ENCODE measurements around the gene DLGAP3. TPM values are rescaled to one million over a fixed set of nuclear protein-coding genes. Genes with fewer than 3 reads are reported as not detected.

DLGAP3 gene
- total RNA-seq, 1 donor from 2014 or later, result not detected

DNA sequence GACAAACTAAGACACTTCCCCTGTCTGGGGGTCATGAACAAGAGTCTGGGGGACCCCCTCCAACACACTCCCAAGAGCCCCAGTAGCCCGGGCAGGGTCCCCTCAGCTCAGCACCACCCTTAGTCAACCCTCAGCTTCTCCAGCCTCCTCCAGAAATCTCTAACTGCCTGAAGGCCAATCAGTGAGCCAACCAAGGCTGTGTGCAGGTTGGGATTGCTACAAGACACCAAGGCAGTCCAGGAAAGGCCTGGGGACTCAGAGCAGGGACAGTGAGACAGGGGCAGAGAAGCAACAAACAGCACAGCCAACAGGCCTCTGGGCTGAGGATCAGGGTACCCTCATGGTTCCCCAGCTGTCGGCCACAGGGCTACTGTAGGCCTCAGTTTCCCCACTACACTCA, 83.2 kb downstream of the DLGAP3 start:
- H3K27me3 ChIP-seq, result no peaks in the 10 kb centered on the region
- H3K4me3 ChIP-seq, result no peak overlapping the region
- no peaks in the 10 kb centered on the region for H3K9me3 ChIP-seq
- no peaks in the 10 kb centered on the region for H3K36me3 ChIP-seq
- peaks cover 12% of the 10 kb centered on the region for H3K4me1 ChIP-seq
- TF ChIP-seq POLR2A (IDR thresholded peaks at IDR 0.05) (no peak), POLR2AphosphoS5 (IDR thresholded peaks at IDR 0.05; ENCODE audit: insufficient read depth in 1 of 2, low read depth in 1 of 2) (no peak)
- TF ChIP-seq, protein P1, sequence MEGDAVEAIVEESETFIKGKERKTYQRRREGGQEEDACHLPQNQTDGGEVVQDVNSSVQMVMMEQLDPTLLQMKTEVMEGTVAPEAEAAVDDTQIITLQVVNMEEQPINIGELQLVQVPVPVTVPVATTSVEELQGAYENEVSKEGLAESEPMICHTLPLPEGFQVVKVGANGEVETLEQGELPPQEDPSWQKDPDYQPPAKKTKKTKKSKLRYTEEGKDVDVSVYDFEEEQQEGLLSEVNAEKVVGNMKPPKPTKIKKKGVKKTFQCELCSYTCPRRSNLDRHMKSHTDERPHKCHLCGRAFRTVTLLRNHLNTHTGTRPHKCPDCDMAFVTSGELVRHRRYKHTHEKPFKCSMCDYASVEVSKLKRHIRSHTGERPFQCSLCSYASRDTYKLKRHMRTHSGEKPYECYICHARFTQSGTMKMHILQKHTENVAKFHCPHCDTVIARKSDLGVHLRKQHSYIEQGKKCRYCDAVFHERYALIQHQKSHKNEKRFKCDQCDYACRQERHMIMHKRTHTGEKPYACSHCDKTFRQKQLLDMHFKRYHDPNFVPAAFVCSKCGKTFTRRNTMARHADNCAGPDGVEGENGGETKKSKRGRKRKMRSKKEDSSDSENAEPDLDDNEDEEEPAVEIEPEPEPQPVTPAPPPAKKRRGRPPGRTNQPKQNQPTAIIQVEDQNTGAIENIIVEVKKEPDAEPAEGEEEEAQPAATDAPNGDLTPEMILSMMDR (IDR thresholded peaks at IDR 0.05), result no peak
- DNase-seq (ENCODE audit: extremely low spot score in 2 of 2), result no peak
- intact Hi-C loops (cut with DNase I), result no loop called here
- no peak overlapping the region for H3K27ac ChIP-seq

GRCh38 chr1:34845131-34845901, 84.1 kb downstream of the DLGAP3 start:
- no peaks in the 10 kb centered on the region for H3K27me3 ChIP-seq
- no peak overlapping the region for H3K4me3 ChIP-seq
- TF ChIP-seq POLR2AphosphoS5 (IDR thresholded peaks at IDR 0.05; ENCODE audit: insufficient read depth in 1 of 2, low read depth in 1 of 2) (no peak), POLR2A (IDR thresholded peaks at IDR 0.05) (no peak)
- TF ChIP-seq, protein P1 (IDR thresholded peaks at IDR 0.05), result no peak
- H3K27ac ChIP-seq, result no peak overlapping the region
- H3K36me3 ChIP-seq, result no peaks in the 10 kb centered on the region
- no peak for DNase-seq (ENCODE audit: extremely low spot score in 2 of 2)
- peaks cover 4% of the 10 kb centered on the region for H3K4me1 ChIP-seq
- H3K9me3 ChIP-seq, result no peaks in the 10 kb centered on the region
- intact Hi-C loops (cut with DNase I), result no loop called here

- TF ChIP-seq POLR2AphosphoS5 (IDR thresholded peaks at IDR 0.05; ENCODE audit: insufficient read depth in 1 of 2, low read depth in 1 of 2), result no peak
- TF ChIP-seq POLR2A (IDR thresholded peaks at IDR 0.05), result no peak
- TF ChIP-seq, protein P1 (IDR thresholded peaks at IDR 0.05), result no peak
- intact Hi-C loops (cut with DNase I), result no loop called here
- peaks cover 4% of the 10 kb centered on the region for H3K4me1 ChIP-seq
- DNase-seq (ENCODE audit: extremely low spot score in 2 of 2), result no peak
- H3K27ac ChIP-seq, result no peak overlapping the region
- H3K36me3 ChIP-seq, result no peaks in the 10 kb centered on the region
- no peak overlapping the region for H3K4me3 ChIP-seq
- H3K27me3 ChIP-seq, result no peaks in the 10 kb centered on the region
- no peaks in the 10 kb centered on the region for H3K9me3 ChIP-seq
Observed at GRCh38 chr1:34844252-34844634, 85.2 kb downstream of the DLGAP3 start.

DNA sequence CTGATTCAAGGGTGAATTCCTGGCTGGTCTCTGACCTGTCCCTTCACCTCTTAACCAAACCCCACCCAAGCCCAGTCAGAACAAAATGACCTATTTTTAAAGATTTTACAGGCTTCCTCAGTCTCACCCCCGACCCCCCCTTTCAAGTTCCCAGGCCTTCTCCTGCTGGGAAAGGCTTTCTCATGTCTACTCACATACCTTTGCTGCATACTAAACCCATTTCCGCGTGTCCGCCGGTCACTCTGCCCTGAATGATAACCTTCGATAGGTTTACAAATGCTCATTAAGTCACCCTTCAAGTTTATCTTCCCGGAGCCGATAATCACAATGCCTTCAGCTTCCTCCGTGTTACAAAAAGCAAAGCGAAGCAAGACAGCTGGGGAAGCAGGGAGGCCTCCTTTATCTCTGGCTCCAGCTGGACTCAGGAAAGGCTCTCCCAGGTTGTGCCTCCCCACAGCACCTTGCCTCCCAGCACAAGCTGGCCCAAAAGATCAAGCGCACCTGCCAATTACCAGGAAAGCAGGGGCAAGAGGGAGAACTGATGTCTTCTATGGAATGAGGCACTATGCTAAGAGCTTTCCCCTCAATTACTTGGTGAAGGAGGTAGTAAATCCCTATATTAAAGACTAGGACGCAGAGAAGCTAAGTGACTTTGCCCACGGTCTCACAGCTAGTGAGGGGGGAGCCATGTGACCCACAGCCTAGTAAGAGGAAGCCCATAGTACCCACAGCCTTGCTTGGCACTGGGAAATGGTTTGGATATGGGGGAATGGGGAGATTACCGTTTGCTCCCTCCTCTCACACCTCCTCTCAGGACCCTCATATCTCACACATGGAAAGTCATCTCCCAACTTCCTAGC, 85.8 kb downstream of the DLGAP3 start:
- no peaks in the 10 kb centered on the region for H3K36me3 ChIP-seq
- no peaks in the 10 kb centered on the region for H3K27me3 ChIP-seq
- H3K9me3 ChIP-seq, result no peaks in the 10 kb centered on the region
- no peak overlapping the region for H3K4me3 ChIP-seq
- H3K27ac ChIP-seq, result no peak overlapping the region
- intact Hi-C loops (cut with DNase I), result no loop called here
- DNase-seq (ENCODE audit: extremely low spot score in 2 of 2), result no peak
- peaks cover 4% of the 10 kb centered on the region for H3K4me1 ChIP-seq
- TF ChIP-seq POLR2A (IDR thresholded peaks at IDR 0.05) (no peak), POLR2AphosphoS5 (IDR thresholded peaks at IDR 0.05; ENCODE audit: insufficient read depth in 1 of 2, low read depth in 1 of 2) (no peak)
- TF ChIP-seq, protein P1 (IDR thresholded peaks at IDR 0.05), result no peak
